Activated T-helper 1 cell treated with anti-CD3 and anti-CD28 coated beads, Interleukin-12 subunit alpha, Interleukin-12 subunit beta, Interleukin-2, Interleukin-4 antibody, amounts not matched to agents 30 ng/mL and 10 ng/mL and 1 ng/mL, durations not matched to agents 14 hours and 24 hours and 36 hours (primary cell): ENCODE data around the gene ROR1. TPM values are rescaled to one million over a fixed set of nuclear protein-coding genes. Genes with fewer than 3 reads are reported as not detected.

Experiments used
- DNase-seq: peaks from one replicate; pipeline ENCODE4 v3.0.0; 2021; ENCODE audit warnings: low spot score
- H3K27ac Mint-ChIP-seq: one replicate; pipeline ENCODE4 v1.8.0; 2021; ENCODE audit warnings: mild to moderate bottlenecking, mixed read lengths
- H3K27me3 Mint-ChIP-seq: one replicate; pipeline ENCODE4 v1.8.0; 2022; ENCODE audit warnings: mild to moderate bottlenecking, moderate library complexity, mixed read lengths; ENCODE audit not compliant: insufficient read depth
- H3K36me3 Mint-ChIP-seq: one replicate; pipeline ENCODE4 v1.8.0; 2021; ENCODE audit warnings: low read depth, mixed read lengths
- H3K4me1 Mint-ChIP-seq: one replicate; pipeline ENCODE4 v1.8.0; 2021; ENCODE audit warnings: low read depth, mixed read lengths
- H3K4me3 Mint-ChIP-seq: one replicate; pipeline ENCODE4 v1.8.0; 2021; ENCODE audit warnings: mild to moderate bottlenecking, moderate library complexity, mixed read lengths
- H3K9me3 Mint-ChIP-seq: one replicate; pipeline ENCODE4 v1.8.0; 2021; ENCODE audit warnings: mixed read lengths
- intact Hi-C: fragments of 100-400 bp; cut with micrococcal nuclease; formaldehyde crosslinking; loops from one replicate; pipeline ENCODE4 v1.15.1; 2024
- total RNA-seq: library from RNA; stranded (reverse); gene quantifications from 2 replicates; pipeline ENCODE4 v1.2.3, GENCODE V29; 2022

Gene ROR1
- 0.05 TPM in 1 of 2 replicates, not detected in the other for total RNA-seq

- H3K27ac Mint-ChIP-seq, result peak within 1 kb of the TSS; percentile 53
- intact Hi-C loops, result loop anchor here (5.0 to 10.0 kb wide), 5 partner anchors 157 to 471 kb away; partner anchors contain the start of genes EFCAB7, ITGB3BP and PGM1
- H3K9me3 Mint-ChIP-seq, result no peaks in the 10 kb centered on the region
- H3K4me3 Mint-ChIP-seq, result peak within 1 kb of the TSS; percentile 85
- peaks cover 22% of the 10 kb centered on the region for H3K4me1 Mint-ChIP-seq
- H3K36me3 Mint-ChIP-seq, result peaks cover 1% of the 10 kb centered on the region
- peak; percentile 43 for DNase-seq
- peaks cover 62% of the 10 kb centered on the region for H3K27me3 Mint-ChIP-seq
Observed at GRCh38 chr1:63773815-63774616, at the start of gene ROR1. TSS of gene ROR1 (plus strand) at chr1:63774017.

DNA sequence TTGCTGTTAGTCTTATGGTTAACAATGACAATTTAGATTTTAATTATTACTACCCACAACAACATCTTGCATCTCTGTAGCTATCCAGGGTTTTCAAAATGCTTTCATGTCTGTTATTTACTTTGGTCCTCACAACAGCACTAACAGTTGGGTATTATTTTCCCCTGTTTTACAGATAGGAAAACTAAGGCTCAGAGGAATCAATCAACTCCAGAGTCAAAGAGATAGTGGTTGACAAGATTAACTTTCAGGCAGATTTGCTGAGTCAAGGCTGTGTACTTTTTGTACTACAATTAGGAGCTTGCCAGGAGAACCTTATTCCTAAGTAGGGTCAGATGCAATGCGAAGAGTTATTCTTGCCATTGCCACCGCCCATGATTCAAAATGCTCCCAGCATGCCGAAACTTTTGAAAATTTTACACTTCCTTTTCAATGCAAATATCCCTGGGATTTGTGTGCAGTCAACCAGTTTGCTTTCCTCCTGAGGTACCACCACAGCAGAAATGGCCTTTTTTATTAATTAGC, 49.4 kb upstream of the ROR1 start:
- intact Hi-C loops, result no loop called here
- peaks cover 8% of the 10 kb centered on the region for H3K27me3 Mint-ChIP-seq
- H3K4me1 Mint-ChIP-seq, result no peaks in the 10 kb centered on the region
- no peaks in the 10 kb centered on the region for H3K36me3 Mint-ChIP-seq
- no peak overlapping the region for H3K4me3 Mint-ChIP-seq
- no peak for DNase-seq
- H3K27ac Mint-ChIP-seq, result no peak overlapping the region
- H3K9me3 Mint-ChIP-seq, result no peaks in the 10 kb centered on the region

DNA sequence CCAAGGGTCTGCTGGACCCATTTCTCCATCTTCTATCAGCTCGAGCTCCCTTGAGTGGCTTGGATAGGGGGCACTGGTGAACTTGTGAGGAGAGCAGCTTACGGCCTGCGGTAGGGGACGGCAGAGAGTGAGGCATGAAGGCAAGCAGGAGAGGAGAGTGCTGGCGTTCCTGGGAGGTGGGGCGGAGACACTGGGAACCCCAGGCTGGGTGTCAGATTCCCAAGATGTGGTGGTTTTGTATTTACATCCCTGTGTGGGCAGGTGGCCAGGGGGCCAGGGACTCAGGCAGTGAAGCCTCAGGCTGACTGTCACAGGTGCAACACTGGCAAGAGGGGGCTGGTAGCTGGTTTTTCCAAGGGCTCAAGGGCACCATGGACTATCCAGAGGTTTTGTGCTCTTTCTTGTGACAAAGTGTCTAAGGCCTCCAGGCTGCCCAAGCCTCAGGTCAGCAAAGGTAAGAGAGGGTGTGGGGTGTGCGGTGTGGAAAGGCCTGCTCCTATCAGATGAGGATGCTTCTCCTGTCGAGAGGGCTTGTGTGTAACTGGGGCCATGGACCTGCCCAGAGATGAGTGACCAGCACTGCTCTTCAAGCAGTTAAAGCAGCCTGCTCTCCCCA, 45.1 kb upstream of the ROR1 start:
- Mint-ChIP-seq H3K27ac (no peak overlapping the region), H3K4me3 (no peak overlapping the region), H3K4me1 (no peaks in the 10 kb centered on the region)

DNA sequence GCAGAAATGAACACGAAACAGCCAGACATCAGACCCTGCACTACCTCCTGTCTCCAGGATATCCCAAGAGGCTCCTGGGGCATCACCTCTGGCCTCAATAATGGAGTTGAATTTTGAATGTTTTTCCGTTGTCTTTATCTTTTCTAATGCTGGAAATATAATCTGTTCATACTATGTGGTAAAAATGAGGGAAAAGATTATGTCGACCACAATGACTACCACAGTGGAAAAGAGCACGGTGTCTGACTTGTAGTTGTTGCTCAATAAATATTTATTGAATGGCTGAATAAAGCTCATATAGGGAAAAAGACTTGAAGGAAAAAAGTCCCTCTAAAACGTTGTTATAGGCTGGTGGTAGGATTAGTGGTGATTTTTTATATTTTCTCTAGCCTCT, 44.6 kb upstream of the ROR1 start:
- H3K4me1 Mint-ChIP-seq, result no peaks in the 10 kb centered on the region
- no peaks in the 10 kb centered on the region for H3K9me3 Mint-ChIP-seq
- H3K27me3 Mint-ChIP-seq, result peaks cover 9% of the 10 kb centered on the region
- DNase-seq, result no peak
- no peak overlapping the region for H3K27ac Mint-ChIP-seq
- no peak overlapping the region for H3K4me3 Mint-ChIP-seq
- H3K36me3 Mint-ChIP-seq, result no peaks in the 10 kb centered on the region
- intact Hi-C loops, result no loop called here

More for the DNA sequence above, 45.1 kb upstream of the ROR1 start:
- DNase-seq, result no peak
- H3K27me3 Mint-ChIP-seq, result peaks cover 8% of the 10 kb centered on the region
- intact Hi-C loops, result no loop called here
- no peaks in the 10 kb centered on the region for H3K9me3 Mint-ChIP-seq
- no peaks in the 10 kb centered on the region for H3K36me3 Mint-ChIP-seq

DNA sequence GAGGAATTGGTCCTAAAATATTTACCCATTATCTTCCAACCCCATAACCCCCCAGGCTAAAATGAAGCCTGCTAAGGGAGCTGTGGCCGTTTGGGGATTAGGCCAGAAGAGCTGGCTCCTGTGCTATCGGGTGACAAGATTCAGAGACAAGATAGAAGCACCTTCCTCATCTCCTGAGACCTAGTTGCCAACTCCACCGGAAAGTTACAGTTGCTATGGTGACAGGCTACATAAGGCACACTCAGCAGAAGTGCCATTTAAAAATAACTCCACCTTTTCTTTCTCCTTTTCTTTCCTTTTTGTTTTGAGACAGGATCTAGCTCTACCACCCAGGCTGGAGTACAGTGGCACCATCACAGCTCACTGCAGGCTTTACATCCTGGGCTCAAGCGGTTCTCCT, 43.6 kb upstream of the ROR1 start:
- no peaks in the 10 kb centered on the region for H3K9me3 Mint-ChIP-seq
- intact Hi-C loops, result no loop called here
- no peak for DNase-seq
- H3K36me3 Mint-ChIP-seq, result no peaks in the 10 kb centered on the region
- no peaks in the 10 kb centered on the region for H3K4me1 Mint-ChIP-seq
- peaks cover 15% of the 10 kb centered on the region for H3K27me3 Mint-ChIP-seq
- H3K27ac Mint-ChIP-seq, result no peak overlapping the region
- no peak overlapping the region for H3K4me3 Mint-ChIP-seq

DNA sequence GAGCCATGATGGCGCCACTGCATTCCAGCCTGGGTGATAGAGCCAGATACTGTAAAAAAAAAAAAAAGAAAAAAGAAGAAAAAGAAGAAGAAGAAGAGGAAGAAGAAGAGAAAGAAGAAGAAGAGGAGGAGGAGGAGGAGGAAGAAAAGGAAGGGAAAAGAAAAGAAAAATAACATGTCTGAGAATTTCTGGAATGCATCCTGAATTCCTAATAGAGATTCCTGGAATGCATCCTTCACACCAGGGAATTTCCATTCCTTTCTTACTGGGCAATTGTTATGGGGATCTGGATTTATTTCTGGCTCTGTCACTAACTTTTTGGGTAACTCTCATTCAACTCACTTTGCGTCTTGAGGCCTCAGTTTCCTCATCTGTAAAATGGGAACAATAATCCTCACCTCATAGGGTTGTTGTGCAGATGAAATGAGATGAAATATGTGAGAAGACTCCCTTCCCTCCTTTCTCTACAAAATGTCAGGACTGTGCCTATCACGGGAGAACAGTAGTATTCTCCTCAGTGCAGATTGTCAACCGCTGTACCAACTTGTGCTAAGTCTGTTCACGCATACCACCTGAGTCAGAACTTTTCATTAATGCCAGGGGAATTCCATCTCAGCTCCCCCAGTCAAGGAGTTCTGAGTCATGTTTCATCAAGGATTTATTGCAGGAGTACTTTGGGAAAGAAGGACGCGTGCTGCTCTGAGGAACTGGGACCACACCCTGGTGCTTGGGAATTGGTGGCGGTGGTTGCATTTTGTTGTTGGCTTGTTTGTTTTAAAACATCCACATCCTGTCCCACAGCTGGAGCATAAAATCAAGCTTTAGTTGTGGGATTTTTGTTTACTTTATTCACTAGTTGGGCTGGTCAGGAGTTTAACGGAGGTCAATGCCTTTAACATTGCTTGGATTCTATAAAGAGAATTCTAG, 42.4 kb upstream of the ROR1 start:
- Mint-ChIP-seq H3K36me3 (no peaks in the 10 kb centered on the region), H3K4me3 (no peak overlapping the region), H3K9me3 (no peaks in the 10 kb centered on the region), H3K27ac (no peak overlapping the region), H3K4me1 (no peaks in the 10 kb centered on the region), H3K27me3 (peaks cover 15% of the 10 kb centered on the region)
- intact Hi-C loops, result no loop called here
- no peak for DNase-seq

GRCh38 chr1:63732666-63733065, 41.2 kb upstream of the ROR1 start:
- no peaks in the 10 kb centered on the region for H3K4me1 Mint-ChIP-seq
- peaks cover 22% of the 10 kb centered on the region for H3K27me3 Mint-ChIP-seq
- no peaks in the 10 kb centered on the region for H3K9me3 Mint-ChIP-seq
- no peak overlapping the region for H3K4me3 Mint-ChIP-seq
- DNase-seq, result no peak
- no peaks in the 10 kb centered on the region for H3K36me3 Mint-ChIP-seq
- intact Hi-C loops, result no loop called here
- no peak overlapping the region for H3K27ac Mint-ChIP-seq

- intact Hi-C loops, result no loop called here
- H3K27ac Mint-ChIP-seq, result no peak overlapping the region
- H3K9me3 Mint-ChIP-seq, result no peaks in the 10 kb centered on the region
Observed at GRCh38 chr1:63738772-63739171, 35.0 kb upstream of the ROR1 start.

GRCh38 chr1:63739452-63739851, 34.4 kb upstream of the ROR1 start:
- peaks cover 9% of the 10 kb centered on the region for H3K4me1 Mint-ChIP-seq
- no peaks in the 10 kb centered on the region for H3K9me3 Mint-ChIP-seq
- H3K36me3 Mint-ChIP-seq, result no peaks in the 10 kb centered on the region
- H3K4me3 Mint-ChIP-seq, result no peak overlapping the region
- DNase-seq, result no peak
- intact Hi-C loops, result no loop called here
- H3K27me3 Mint-ChIP-seq, result peaks cover 11% of the 10 kb centered on the region
- no peak overlapping the region for H3K27ac Mint-ChIP-seq

More at GRCh38 chr1:63738772-63739171, 35.0 kb upstream of the ROR1 start:
- no peaks in the 10 kb centered on the region for H3K36me3 Mint-ChIP-seq
- no peak overlapping the region for H3K4me3 Mint-ChIP-seq
- H3K27me3 Mint-ChIP-seq, result peaks cover 14% of the 10 kb centered on the region
- peaks cover 9% of the 10 kb centered on the region for H3K4me1 Mint-ChIP-seq
- DNase-seq, result no peak

- Mint-ChIP-seq H3K4me3 (no peak overlapping the region), H3K4me1 (peaks cover 13% of the 10 kb centered on the region), H3K27me3 (peaks cover 7% of the 10 kb centered on the region), H3K36me3 (no peaks in the 10 kb centered on the region), H3K9me3 (no peaks in the 10 kb centered on the region), H3K27ac (no peak overlapping the region)
- DNase-seq, result no peak
- intact Hi-C loops, result no loop called here
Observed at GRCh38 chr1:63740432-63740831, 33.4 kb upstream of the ROR1 start.

DNA sequence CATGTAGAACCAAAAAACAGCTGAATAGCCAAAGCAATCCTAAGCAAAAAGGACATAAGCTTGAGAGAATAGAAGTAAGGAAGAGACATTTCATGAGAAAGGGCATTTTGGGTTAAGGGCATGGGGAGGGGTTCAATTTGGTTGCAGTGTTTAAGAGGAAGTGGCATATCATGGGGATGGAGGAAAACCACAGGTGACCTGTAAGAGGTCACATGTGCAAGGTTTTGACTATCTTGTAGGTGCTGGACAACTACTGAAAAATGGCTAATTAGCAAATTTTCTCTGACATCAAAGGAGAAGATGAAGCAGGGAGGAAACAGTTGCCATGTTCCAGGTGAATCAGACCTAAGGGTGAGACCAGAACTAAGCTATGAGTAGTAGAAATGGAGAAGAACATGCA, 31.3 kb upstream of the ROR1 start:
- Mint-ChIP-seq H3K9me3 (no peaks in the 10 kb centered on the region), H3K27ac (no peak overlapping the region), H3K4me3 (no peak overlapping the region), H3K27me3 (peaks cover under 1% of the 10 kb centered on the region), H3K36me3 (no peaks in the 10 kb centered on the region), H3K4me1 (peaks cover 25% of the 10 kb centered on the region)
- intact Hi-C loops, result no loop called here
- DNase-seq, result no peak

- no peak for DNase-seq
- Mint-ChIP-seq H3K9me3 (no peaks in the 10 kb centered on the region), H3K27me3 (no peaks in the 10 kb centered on the region), H3K36me3 (no peaks in the 10 kb centered on the region), H3K27ac (no peak overlapping the region), H3K4me1 (peaks cover 35% of the 10 kb centered on the region), H3K4me3 (no peak overlapping the region)
- intact Hi-C loops, result no loop called here
Observed at GRCh38 chr1:63743781-63744180, 30.0 kb upstream of the ROR1 start.
